HEK293 (cell line): Measurements from ENCODE around the gene ARL16.

ENCODE experiments used
- CTCF ChIP-seq: fragments of 450-650 bp; formaldehyde crosslinking; IDR thresholded peaks from 2 replicates; pipeline ENCODE4 v1.5.1; 2016; ENCODE audit warnings: missing biosample characterization, missing genetic modification characterization
- KLF1 ChIP-seq: fragments of 450-650 bp; formaldehyde crosslinking; IDR thresholded peaks from 2 replicates; pipeline ENCODE4 v1.5.1; 2016; ENCODE audit warnings: missing biosample characterization, missing genetic modification characterization
- KLF9 ChIP-seq: fragments of 450-650 bp; formaldehyde crosslinking; IDR thresholded peaks from 2 replicates; pipeline ENCODE4 v1.5.1; 2016; ENCODE audit warnings: missing biosample characterization, missing genetic modification characterization, low read depth
- YY1 ChIP-seq: fragments of 450-650 bp; formaldehyde crosslinking; IDR thresholded peaks from 2 replicates; pipeline ENCODE4 v1.5.1; 2018; ENCODE audit warnings: missing biosample characterization, missing genetic modification characterization
- ZFP41 ChIP-seq: fragments of 450-650 bp; formaldehyde crosslinking; IDR thresholded peaks from 2 replicates; pipeline ENCODE4 v1.5.1; 2016; ENCODE audit warnings: missing biosample characterization, missing genetic modification characterization, borderline replicate concordance
- ZNF350 ChIP-seq: fragments of 450-650 bp; formaldehyde crosslinking; IDR thresholded peaks from 2 replicates; pipeline ENCODE4 v1.5.0; 2017; ENCODE audit warnings: missing biosample characterization, mild to moderate bottlenecking, missing genetic modification characterization
- TF ChIP-seq, protein P1 (sequence below): fragments of 450-650 bp; formaldehyde crosslinking; IDR thresholded peaks from 2 replicates; pipeline ENCODE4 v1.5.1; 2016; ENCODE audit warnings: missing biosample characterization, missing genetic modification characterization

GRCh38 chr17:81685108-81685507 lies 1.5 kb upstream of the ARL16 start:
- TF ChIP-seq CTCF (tag by site-specific recombination), result no peak
- TF ChIP-seq KLF1 (tag by site-specific recombination), result no peak
- TF ChIP-seq YY1 (tag by site-specific recombination), result no peak
- no peak for TF ChIP-seq ZNF350 (tag by site-specific recombination)
- TF ChIP-seq, protein P1, sequence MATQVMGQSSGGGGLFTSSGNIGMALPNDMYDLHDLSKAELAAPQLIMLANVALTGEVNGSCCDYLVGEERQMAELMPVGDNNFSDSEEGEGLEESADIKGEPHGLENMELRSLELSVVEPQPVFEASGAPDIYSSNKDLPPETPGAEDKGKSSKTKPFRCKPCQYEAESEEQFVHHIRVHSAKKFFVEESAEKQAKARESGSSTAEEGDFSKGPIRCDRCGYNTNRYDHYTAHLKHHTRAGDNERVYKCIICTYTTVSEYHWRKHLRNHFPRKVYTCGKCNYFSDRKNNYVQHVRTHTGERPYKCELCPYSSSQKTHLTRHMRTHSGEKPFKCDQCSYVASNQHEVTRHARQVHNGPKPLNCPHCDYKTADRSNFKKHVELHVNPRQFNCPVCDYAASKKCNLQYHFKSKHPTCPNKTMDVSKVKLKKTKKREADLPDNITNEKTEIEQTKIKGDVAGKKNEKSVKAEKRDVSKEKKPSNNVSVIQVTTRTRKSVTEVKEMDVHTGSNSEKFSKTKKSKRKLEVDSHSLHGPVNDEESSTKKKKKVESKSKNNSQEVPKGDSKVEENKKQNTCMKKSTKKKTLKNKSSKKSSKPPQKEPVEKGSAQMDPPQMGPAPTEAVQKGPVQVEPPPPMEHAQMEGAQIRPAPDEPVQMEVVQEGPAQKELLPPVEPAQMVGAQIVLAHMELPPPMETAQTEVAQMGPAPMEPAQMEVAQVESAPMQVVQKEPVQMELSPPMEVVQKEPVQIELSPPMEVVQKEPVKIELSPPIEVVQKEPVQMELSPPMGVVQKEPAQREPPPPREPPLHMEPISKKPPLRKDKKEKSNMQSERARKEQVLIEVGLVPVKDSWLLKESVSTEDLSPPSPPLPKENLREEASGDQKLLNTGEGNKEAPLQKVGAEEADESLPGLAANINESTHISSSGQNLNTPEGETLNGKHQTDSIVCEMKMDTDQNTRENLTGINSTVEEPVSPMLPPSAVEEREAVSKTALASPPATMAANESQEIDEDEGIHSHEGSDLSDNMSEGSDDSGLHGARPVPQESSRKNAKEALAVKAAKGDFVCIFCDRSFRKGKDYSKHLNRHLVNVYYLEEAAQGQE (tag by site-specific recombination), result no peak
- TF ChIP-seq ZFP41 (tag by site-specific recombination), result no peak
- TF ChIP-seq KLF9 (tag by site-specific recombination), result no peak
